ENCODE measurements around the gene C4orf51. TPM values are rescaled to one million over a fixed set of nuclear protein-coding genes. Genes with fewer than 3 reads are reported as not detected.

The C4orf51 gene
- not detected in 2 replicates for total RNA-seq

GRCh38 chr4:145679991-145680455 lies at the start of gene C4orf51:
Gene C4orf51 (plus strand): TSS chr4:145680146. CDS start chr4:145680204, 58 bp downstream.

Other genes starting within 250 kb of the C4orf51 start
- gene SMAD1, start 198.3 kb upstream of the C4orf51 start, total RNA-seq = 25.3 and 32.0 TPM in 2 replicates
- gene MMAA, start 60.8 kb upstream of the C4orf51 start, total RNA-seq = 4.4 and 9.1 TPM in 2 replicates

Measured in nasal cavity respiratory epithelium epithelial cell of viscerocranial mucosa (primary cell).